ENCODE results near the gene WFIKKN1.
A peak's percentile ranks its signal among the peaks of the same experiment; 100 is the strongest.

WFIKKN1 gene

DNA sequence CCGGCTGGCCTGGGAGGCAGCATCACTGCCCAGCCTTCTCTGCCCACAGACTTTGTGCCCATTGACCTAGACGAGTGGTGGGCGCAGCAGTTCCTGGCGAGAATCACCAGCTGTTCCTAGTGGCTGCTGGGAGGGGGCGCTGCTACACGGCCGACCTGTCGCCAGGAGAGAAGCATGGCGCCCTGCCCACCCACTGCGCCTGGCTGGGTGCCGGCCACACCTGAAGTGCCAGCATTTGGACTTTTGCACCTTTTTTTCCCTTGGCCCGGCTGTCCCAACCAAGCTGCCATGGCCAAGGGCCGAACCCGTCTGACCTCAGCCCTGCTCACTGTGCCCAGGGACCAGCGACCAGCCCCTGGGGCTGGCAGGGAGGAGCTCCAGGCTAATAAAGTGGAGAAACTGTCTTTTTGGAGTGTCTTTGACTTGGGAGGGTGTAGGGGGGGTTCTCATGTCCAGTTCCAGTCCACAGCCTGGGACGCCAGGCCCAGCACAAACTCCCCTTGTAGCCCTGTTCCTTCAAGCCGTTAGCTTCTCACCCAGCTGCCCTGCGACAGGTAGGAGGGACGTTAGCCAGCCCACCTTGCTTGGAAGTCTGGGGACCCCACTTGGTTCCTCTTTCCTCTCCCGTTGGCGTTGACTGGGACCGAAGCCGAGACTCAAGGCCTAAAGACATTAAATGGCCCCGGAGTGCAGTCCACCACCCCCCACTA lies 17.4 kb downstream of the WFIKKN1 start (continued):
- no peak for TF ChIP-seq SALL2 (tag by site-specific recombination; IDR thresholded peaks at IDR 0.05; ENCODE audit: borderline replicate concordance)
- peak; percentile 39; the same call in 1 of the 2 replicates for TF ChIP-seq ZBTB48 (tag by site-specific recombination; IDR thresholded peaks at IDR 0.05)
- TF ChIP-seq, protein P1, sequence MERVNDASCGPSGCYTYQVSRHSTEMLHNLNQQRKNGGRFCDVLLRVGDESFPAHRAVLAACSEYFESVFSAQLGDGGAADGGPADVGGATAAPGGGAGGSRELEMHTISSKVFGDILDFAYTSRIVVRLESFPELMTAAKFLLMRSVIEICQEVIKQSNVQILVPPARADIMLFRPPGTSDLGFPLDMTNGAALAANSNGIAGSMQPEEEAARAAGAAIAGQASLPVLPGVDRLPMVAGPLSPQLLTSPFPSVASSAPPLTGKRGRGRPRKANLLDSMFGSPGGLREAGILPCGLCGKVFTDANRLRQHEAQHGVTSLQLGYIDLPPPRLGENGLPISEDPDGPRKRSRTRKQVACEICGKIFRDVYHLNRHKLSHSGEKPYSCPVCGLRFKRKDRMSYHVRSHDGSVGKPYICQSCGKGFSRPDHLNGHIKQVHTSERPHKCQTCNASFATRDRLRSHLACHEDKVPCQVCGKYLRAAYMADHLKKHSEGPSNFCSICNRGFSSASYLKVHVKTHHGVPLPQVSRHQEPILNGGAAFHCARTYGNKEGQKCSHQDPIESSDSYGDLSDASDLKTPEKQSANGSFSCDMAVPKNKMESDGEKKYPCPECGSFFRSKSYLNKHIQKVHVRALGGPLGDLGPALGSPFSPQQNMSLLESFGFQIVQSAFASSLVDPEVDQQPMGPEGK (tag by site-specific recombination; IDR thresholded peaks at IDR 0.05): 0 out of 2 replicates have a peak, but pooled peaks have one; percentile 43
- no peak for TF ChIP-seq ZNF239 (tag by site-specific recombination; IDR thresholded peaks at IDR 0.05)
- peak; percentile 69 for TF ChIP-seq YY1 (tag by site-specific recombination; IDR thresholded peaks at IDR 0.05)
- TF ChIP-seq ZNF501 (tag by site-specific recombination; IDR thresholded peaks at IDR 0.05): peak; percentile 22; the same call in 1 of the 2 replicates
- peak; percentile 30; the same call in 1 of the 2 replicates for TF ChIP-seq IKZF3 (tag by site-specific recombination; IDR thresholded peaks at IDR 0.05)
- TF ChIP-seq ZNF610 (tag by site-specific recombination; IDR thresholded peaks at IDR 0.05; ENCODE audit: borderline replicate concordance): peak; percentile 40; the same call in 1 of the 2 replicates
- peak; percentile 74 for TF ChIP-seq ZNF341 (tag by site-specific recombination; IDR thresholded peaks at IDR 0.05; ENCODE audit: low read depth)
- no peak for TF ChIP-seq ZNF311 (tag by site-specific recombination; IDR thresholded peaks at IDR 0.05; ENCODE audit: borderline replicate concordance)
- TF ChIP-seq ZSCAN30 (tag by site-specific recombination; IDR thresholded peaks at IDR 0.05): 0 out of 2 replicates have a peak, but pooled peaks have one; percentile 47
- no peak for TF ChIP-seq PRDM1 (tag by site-specific recombination; IDR thresholded peaks at IDR 0.05)
- 0 out of 2 replicates have a peak, but pooled peaks have one; percentile 4 for TF ChIP-seq ZNF654 (tag by site-specific recombination; IDR thresholded peaks at IDR 0.05; ENCODE audit: low read depth)
- TF ChIP-seq, protein P2, sequence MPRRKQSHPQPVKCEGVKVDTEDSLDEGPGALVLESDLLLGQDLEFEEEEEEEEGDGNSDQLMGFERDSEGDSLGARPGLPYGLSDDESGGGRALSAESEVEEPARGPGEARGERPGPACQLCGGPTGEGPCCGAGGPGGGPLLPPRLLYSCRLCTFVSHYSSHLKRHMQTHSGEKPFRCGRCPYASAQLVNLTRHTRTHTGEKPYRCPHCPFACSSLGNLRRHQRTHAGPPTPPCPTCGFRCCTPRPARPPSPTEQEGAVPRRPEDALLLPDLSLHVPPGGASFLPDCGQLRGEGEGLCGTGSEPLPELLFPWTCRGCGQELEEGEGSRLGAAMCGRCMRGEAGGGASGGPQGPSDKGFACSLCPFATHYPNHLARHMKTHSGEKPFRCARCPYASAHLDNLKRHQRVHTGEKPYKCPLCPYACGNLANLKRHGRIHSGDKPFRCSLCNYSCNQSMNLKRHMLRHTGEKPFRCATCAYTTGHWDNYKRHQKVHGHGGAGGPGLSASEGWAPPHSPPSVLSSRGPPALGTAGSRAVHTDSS (tag by site-specific recombination; IDR thresholded peaks at IDR 0.05): no peak
- TF ChIP-seq GLIS2 (tag by site-specific recombination; IDR thresholded peaks at IDR 0.05): peak; percentile 79
- TF ChIP-seq ZFHX2 (tag by site-specific recombination; conservative IDR thresholded peaks at IDR 0.05): peak; percentile 80

DNA sequence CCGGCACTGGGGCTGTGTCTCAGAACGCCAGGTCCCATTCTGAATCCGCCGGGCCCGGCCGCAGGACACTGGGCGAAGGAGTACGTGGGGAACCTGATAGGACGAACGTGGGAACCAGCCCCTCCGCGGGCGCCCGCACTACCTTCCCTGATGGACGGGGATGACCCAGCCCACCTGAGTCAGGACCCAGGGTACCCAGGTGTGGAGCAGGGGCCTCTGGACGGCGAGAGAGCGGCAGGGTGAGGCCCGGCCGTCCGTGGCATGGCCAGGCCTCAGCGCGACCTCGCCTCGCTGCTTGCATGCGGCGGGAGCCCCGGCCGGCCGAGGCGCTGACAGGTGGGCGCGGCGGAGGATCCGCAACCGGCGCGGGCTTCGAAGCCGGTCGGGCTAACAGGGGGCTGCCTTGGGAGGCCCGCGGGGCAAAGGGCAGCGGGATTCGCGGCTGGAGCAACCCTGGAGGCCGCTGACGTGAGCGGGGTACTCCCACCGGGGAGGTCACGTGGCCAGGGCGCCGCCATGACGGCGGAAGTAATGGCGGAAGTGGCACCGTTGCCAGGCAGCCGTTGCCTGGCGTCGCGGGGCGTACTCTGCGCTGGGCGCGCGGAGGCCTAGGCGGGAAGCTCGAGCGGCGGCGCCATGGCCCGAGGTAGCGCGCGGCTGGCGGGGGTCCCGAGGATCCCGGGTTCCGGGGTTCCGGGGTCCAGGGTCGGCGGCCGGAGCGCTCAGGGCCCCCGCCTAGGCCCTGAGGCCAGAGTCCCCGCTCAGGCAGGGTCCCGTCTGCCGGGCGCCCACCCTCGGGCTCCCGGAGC lies 18.2 kb downstream of the WFIKKN1 start, which contains the start of gene WDR90:
Gene WDR90, plus strand, starts transcription at position 585 of the 809 bp plus-strand sequence. Its CDS starts 52 bp downstream, at position 637.
- Histone ChIP-seq H3K4me3 (ENCODE audit: low read depth, low read length) (peak within 1 kb of the TSS; percentile 37), H3K9me3 (ENCODE audit: control insufficient read depth, insufficient read depth, low read depth, low read length) (no peaks in the 10 kb centered on the region), H3K27ac (ENCODE audit: extremely low read depth, low read depth, low read length) (peak within 1 kb of the TSS; percentile 97), H3K36me3 (ENCODE audit: control insufficient read depth in 2 of 2, insufficient read depth in 1 of 2, low read length in 2 of 2) (peaks cover 0 to 31% of the 10 kb centered on the region in 2 experiments; a peak in 2 of 3 replicates), H3K4me1 (ENCODE audit: control insufficient read depth, insufficient read depth, low read length) (0 out of 2 replicates have a peak, but pooled peaks cover 5% of the 10 kb centered on the region)
- CTCF ChIA-PET: interaction anchor here (0.7 to 1.6 kb wide), 5 partner anchors 10 to 73 kb away, joined by 3 to 5 read pairs (median 4); partner anchors contain the start of gene RHOT2
- POLR2A ChIA-PET: interaction anchor here (0.8 to 2.3 kb wide), 4 partner anchors 11 to 31 kb away, joined by 3 to 10 read pairs (median 6); partner anchors contain the start of genes METTL26, RHOT2 and STUB1
- TF ChIP-seq ZNF19 (tag by site-specific recombination; IDR thresholded peaks at IDR 0.05; ENCODE audit: low read depth) (no peak), ZBTB48 (tag by site-specific recombination; IDR thresholded peaks at IDR 0.05) (no peak), RBAK (tag by site-specific recombination; IDR thresholded peaks at IDR 0.05) (no peak), ZFP37 (tag by site-specific recombination; IDR thresholded peaks at IDR 0.05) (no peak), ZBTB7A (tag by site-specific recombination; IDR thresholded peaks at IDR 0.05; ENCODE audit: low read depth) (peak; percentile 23; the same call in 1 of the 2 replicates), ZNF157 (tag by site-specific recombination; IDR thresholded peaks at IDR 0.05) (no peak), KLF10 (tag by site-specific recombination; IDR thresholded peaks at IDR 0.05) (peak; percentile 68), ZFP3 (tag by site-specific recombination; IDR thresholded peaks at IDR 0.05; ENCODE audit: low read depth) (no peak), ZBTB8A (tag by site-specific recombination; IDR thresholded peaks at IDR 0.05) (peak; percentile 94), YY1 (tag by site-specific recombination; IDR thresholded peaks at IDR 0.05) (peak; percentile 96), ZNF175 (tag by site-specific recombination; IDR thresholded peaks at IDR 0.05) (no peak), ZNF677 (tag by site-specific recombination; IDR thresholded peaks at IDR 0.05) (no peak), ZNF174 (tag by site-specific recombination; IDR thresholded peaks at IDR 0.05) (no peak), ZFP69B (tag by site-specific recombination; IDR thresholded peaks at IDR 0.05) (0 out of 2 replicates have a peak, but pooled peaks have one; percentile 40), ZNF433 (tag by site-specific recombination; IDR thresholded peaks at IDR 0.05; ENCODE audit: low read depth) (no peak), ZNF155 (tag by site-specific recombination; IDR thresholded peaks at IDR 0.05) (no peak), ZNF843 (tag by site-specific recombination; IDR thresholded peaks at IDR 0.05) (no peak), ZNF792 (tag by site-specific recombination; IDR thresholded peaks at IDR 0.05) (no peak), ZNF350 (tag by site-specific recombination; IDR thresholded peaks at IDR 0.05) (no peak), PRDM1 (tag by site-specific recombination; IDR thresholded peaks at IDR 0.05) (no peak), ZNF624 (tag by site-specific recombination; IDR thresholded peaks at IDR 0.05) (no peak)

All from HEK293 (cell line).